ENCODE data around the gene POLD4.

The POLD4 gene

GRCh38 chr11:67308031-67308866 is 45.1 kb downstream of the POLD4 start:
- H3K4me3 ChIP-seq (replicated peaks; ENCODE audit: insufficient read depth, low read length) = no peak overlapping the region
- no peaks in the 10 kb centered on the region for H3K27me3 ChIP-seq (ENCODE audit: insufficient read depth, poor library complexity, severe bottlenecking)
- TF ChIP-seq GABPA (IDR thresholded peaks at IDR 0.05; ENCODE audit: low read depth) (no peak), REST (IDR thresholded peaks at IDR 0.05; ENCODE audit: insufficient replicate concordance, low read depth) (no peak), SPI1 (IDR thresholded peaks at IDR 0.05; ENCODE audit: borderline replicate concordance, low read depth) (no peak), POLR2AphosphoS5 (IDR thresholded peaks at IDR 0.05; ENCODE audit: low read depth) (no peak)
- TF ChIP-seq, protein P1, sequence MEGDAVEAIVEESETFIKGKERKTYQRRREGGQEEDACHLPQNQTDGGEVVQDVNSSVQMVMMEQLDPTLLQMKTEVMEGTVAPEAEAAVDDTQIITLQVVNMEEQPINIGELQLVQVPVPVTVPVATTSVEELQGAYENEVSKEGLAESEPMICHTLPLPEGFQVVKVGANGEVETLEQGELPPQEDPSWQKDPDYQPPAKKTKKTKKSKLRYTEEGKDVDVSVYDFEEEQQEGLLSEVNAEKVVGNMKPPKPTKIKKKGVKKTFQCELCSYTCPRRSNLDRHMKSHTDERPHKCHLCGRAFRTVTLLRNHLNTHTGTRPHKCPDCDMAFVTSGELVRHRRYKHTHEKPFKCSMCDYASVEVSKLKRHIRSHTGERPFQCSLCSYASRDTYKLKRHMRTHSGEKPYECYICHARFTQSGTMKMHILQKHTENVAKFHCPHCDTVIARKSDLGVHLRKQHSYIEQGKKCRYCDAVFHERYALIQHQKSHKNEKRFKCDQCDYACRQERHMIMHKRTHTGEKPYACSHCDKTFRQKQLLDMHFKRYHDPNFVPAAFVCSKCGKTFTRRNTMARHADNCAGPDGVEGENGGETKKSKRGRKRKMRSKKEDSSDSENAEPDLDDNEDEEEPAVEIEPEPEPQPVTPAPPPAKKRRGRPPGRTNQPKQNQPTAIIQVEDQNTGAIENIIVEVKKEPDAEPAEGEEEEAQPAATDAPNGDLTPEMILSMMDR (IDR thresholded peaks at IDR 0.05; ENCODE audit: insufficient read depth, low read length) = no peak
- H3K27ac ChIP-seq (replicated peaks) = no peak overlapping the region
- DNase-seq (ENCODE audit: low read depth in 1 of 2, low spot score in 1 of 2) = no peak

- no peak for TF ChIP-seq POLR2AphosphoS5 (IDR thresholded peaks at IDR 0.05; ENCODE audit: low read depth)
- no peak for TF ChIP-seq GABPA (IDR thresholded peaks at IDR 0.05; ENCODE audit: low read depth)
- TF ChIP-seq SPI1 (IDR thresholded peaks at IDR 0.05; ENCODE audit: borderline replicate concordance, low read depth) = no peak
- TF ChIP-seq, protein P1 (IDR thresholded peaks at IDR 0.05; ENCODE audit: insufficient read depth, low read length) = no peak
- no peak for TF ChIP-seq REST (IDR thresholded peaks at IDR 0.05; ENCODE audit: insufficient replicate concordance, low read depth)
- Histone ChIP-seq H3K4me3 (replicated peaks; ENCODE audit: insufficient read depth, low read length) (no peak overlapping the region), H3K27ac (replicated peaks) (no peak overlapping the region), H3K27me3 (ENCODE audit: insufficient read depth, poor library complexity, severe bottlenecking) (no peaks in the 10 kb centered on the region)
- DNase-seq (ENCODE audit: low read depth in 1 of 2, low spot score in 1 of 2) = no peak
Measured at GRCh38 chr11:67307545-67308001, 45.8 kb downstream of the POLD4 start.

GRCh38 chr11:67306769-67307544 is 46.4 kb downstream of the POLD4 start:
- H3K4me3 ChIP-seq (replicated peaks; ENCODE audit: insufficient read depth, low read length) = no peak overlapping the region
- TF ChIP-seq SPI1 (IDR thresholded peaks at IDR 0.05; ENCODE audit: borderline replicate concordance, low read depth) (no peak), REST (IDR thresholded peaks at IDR 0.05; ENCODE audit: insufficient replicate concordance, low read depth) (no peak), POLR2AphosphoS5 (IDR thresholded peaks at IDR 0.05; ENCODE audit: low read depth) (no peak), GABPA (IDR thresholded peaks at IDR 0.05; ENCODE audit: low read depth) (no peak)
- TF ChIP-seq, protein P1 (IDR thresholded peaks at IDR 0.05; ENCODE audit: insufficient read depth, low read length) = no peak
- no peak for DNase-seq (ENCODE audit: low read depth in 1 of 2, low spot score in 1 of 2)
- H3K27ac ChIP-seq (replicated peaks) = no peak overlapping the region
- no peaks in the 10 kb centered on the region for H3K27me3 ChIP-seq (ENCODE audit: insufficient read depth, poor library complexity, severe bottlenecking)

Data from HL-60 (cell line).